BE2C (cell line): ENCODE results near the gene SEPHS1.

Source experiments
- DNase-seq: peaks from one replicate; pipeline ENCODE4 v3.0.0-alpha.2; 2020
- H3K27me3 ChIP-seq: fragments of 250-450 bp; sonication (Bioruptor Pico); 2 replicates; pipeline ENCODE4 v1.5.1; 2020; ENCODE audit warnings: mild to moderate bottlenecking
- H3K36me3 ChIP-seq: fragments of 250-450 bp; sonication (Bioruptor Pico); 2 replicates; pipeline ENCODE4 v1.5.1; 2020; ENCODE audit warnings: mild to moderate bottlenecking
- H3K4me1 ChIP-seq: fragments of 250-450 bp; sonication (Bioruptor Pico); 2 replicates; pipeline ENCODE4 v1.5.1; 2020
- H3K4me3 ChIP-seq: 2 replicates; pipeline ENCODE4 v1.5.1; 2011; ENCODE audit warnings: low read depth, low read length
- H3K9me3 ChIP-seq: fragments of 250-450 bp; sonication (Bioruptor Pico); 2 replicates; pipeline ENCODE4 v1.5.1; 2020
- TF ChIP-seq, protein P1 (sequence below): IDR thresholded peaks from 2 replicates; pipeline ENCODE4 v1.5.1; 2012; ENCODE audit warnings: mild to moderate bottlenecking, low read depth, low read length

Gene SEPHS1

DNA sequence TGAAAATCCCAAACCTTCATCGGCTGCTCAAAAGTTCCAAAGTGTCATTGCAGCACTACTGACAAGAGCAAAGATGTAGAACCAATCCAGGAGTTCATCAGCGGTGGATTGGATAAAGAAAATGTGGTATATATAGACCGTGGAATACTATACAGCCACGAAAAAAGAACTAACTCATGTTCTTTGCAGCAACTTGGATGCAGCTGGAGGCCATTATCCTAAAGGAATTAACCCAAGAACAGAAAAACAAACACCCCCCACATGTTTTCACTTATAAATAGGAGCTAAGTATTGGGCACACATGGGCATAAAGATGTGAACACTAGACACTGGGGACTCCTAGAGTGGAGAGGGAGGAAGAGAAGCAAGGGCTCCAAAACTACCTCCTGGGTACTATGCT is 79.8 kb downstream of the SEPHS1 start:
- Histone ChIP-seq H3K4me3 (no peak overlapping the region), H3K4me1 (peaks cover 3% of the 10 kb centered on the region; the same call in 1 of the 2 replicates), H3K36me3 (no peaks in the 10 kb centered on the region), H3K9me3 (no peaks in the 10 kb centered on the region), H3K27me3 (no peaks in the 10 kb centered on the region)
- TF ChIP-seq, protein P1, sequence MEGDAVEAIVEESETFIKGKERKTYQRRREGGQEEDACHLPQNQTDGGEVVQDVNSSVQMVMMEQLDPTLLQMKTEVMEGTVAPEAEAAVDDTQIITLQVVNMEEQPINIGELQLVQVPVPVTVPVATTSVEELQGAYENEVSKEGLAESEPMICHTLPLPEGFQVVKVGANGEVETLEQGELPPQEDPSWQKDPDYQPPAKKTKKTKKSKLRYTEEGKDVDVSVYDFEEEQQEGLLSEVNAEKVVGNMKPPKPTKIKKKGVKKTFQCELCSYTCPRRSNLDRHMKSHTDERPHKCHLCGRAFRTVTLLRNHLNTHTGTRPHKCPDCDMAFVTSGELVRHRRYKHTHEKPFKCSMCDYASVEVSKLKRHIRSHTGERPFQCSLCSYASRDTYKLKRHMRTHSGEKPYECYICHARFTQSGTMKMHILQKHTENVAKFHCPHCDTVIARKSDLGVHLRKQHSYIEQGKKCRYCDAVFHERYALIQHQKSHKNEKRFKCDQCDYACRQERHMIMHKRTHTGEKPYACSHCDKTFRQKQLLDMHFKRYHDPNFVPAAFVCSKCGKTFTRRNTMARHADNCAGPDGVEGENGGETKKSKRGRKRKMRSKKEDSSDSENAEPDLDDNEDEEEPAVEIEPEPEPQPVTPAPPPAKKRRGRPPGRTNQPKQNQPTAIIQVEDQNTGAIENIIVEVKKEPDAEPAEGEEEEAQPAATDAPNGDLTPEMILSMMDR, result no peak
- no peak for DNase-seq
